HG03175 (cell line): ENCODE measurements around the gene EXOG.
A peak's percentile ranks its signal among the peaks of the same experiment; 100 is the strongest.

ENCODE experiments used
- ATAC-seq: cut with Tn5 transposase; IDR thresholded peaks from one replicate; pipeline ENCODE4 v1.9.1; 2021; ENCODE audit warnings: mild to moderate bottlenecking, moderate library complexity; ENCODE audit not compliant: unreplicated experiment

EXOG gene

GRCh38 chr3:38472342-38472741 is 23.8 kb upstream of the EXOG start:
- ATAC-seq: no peak

GRCh38 chr3:38473229-38473628 is 22.9 kb upstream of the EXOG start:
- ATAC-seq: no peak

- no peak for ATAC-seq
Observed at GRCh38 chr3:38474928-38475605, 21.1 kb upstream of the EXOG start.

GRCh38 chr3:38475716-38476115 is 20.4 kb upstream of the EXOG start:
- no peak for ATAC-seq

- ATAC-seq: no peak
Observed at GRCh38 chr3:38476157-38476756, 19.9 kb upstream of the EXOG start.

GRCh38 chr3:38477057-38477820 is 18.9 kb upstream of the EXOG start:
- ATAC-seq: no peak

GRCh38 chr3:38477839-38478450 is 18.2 kb upstream of the EXOG start:
- no peak for ATAC-seq

- no peak for ATAC-seq
Observed at GRCh38 chr3:38478901-38479300, 17.2 kb upstream of the EXOG start.

GRCh38 chr3:38479431-38480092 is 16.6 kb upstream of the EXOG start:
- ATAC-seq: peak; percentile 64

GRCh38 chr3:38480093-38480445 is 16.1 kb upstream of the EXOG start:
- no peak for ATAC-seq

- ATAC-seq: no peak
Observed at GRCh38 chr3:38480930-38481329, 15.2 kb upstream of the EXOG start.

GRCh38 chr3:38482951-38483350 is 13.2 kb upstream of the EXOG start:
- ATAC-seq: no peak

- peak; percentile 71 for ATAC-seq
Observed at GRCh38 chr3:38487323-38487722, 8.8 kb upstream of the EXOG start.

GRCh38 chr3:38488949-38489348 is 7.2 kb upstream of the EXOG start:
- no peak for ATAC-seq

- no peak for ATAC-seq
Observed at GRCh38 chr3:38489766-38490165, 6.4 kb upstream of the EXOG start.

- ATAC-seq: no peak
Observed at GRCh38 chr3:38490281-38491030, 5.7 kb upstream of the EXOG start.

GRCh38 chr3:38491215-38491614 is 4.9 kb upstream of the EXOG start:
- ATAC-seq: no peak

- no peak for ATAC-seq
Observed at GRCh38 chr3:38493031-38493430, 3.1 kb upstream of the EXOG start.

- ATAC-seq: no peak
Observed at GRCh38 chr3:38497031-38497430, 891 bp downstream of the EXOG start.

GRCh38 chr3:38500688-38501417 is 4.7 kb downstream of the EXOG start:
- no peak for ATAC-seq
